ENCODE results near the gene CDKN3.
"Not testable (repeated sequence)": the region's sequence is repeated elsewhere in the genome, so short reads cannot be mapped to it uniquely, and the experiment has no call there.

Gene CDKN3

GRCh38 chr14:54362089-54362504, 34.7 kb upstream of the CDKN3 start:
- no peak for DNase-seq
- TF ChIP-seq POLR2A (IDR thresholded peaks at IDR 0.05; ENCODE audit: low read length): no peak
- no peak for TF ChIP-seq GATA1 (IDR thresholded peaks at IDR 0.05; ENCODE audit: low read depth, low read length)

- TF ChIP-seq POLR2A (IDR thresholded peaks at IDR 0.05; ENCODE audit: low read length) (no peak), GATA1 (IDR thresholded peaks at IDR 0.05; ENCODE audit: low read depth, low read length) (no peak)
- no peak for DNase-seq
Observed at GRCh38 chr14:54362759-54363437, 33.9 kb upstream of the CDKN3 start.

GRCh38 chr14:54364555-54365415, 32.0 kb upstream of the CDKN3 start:
- TF ChIP-seq POLR2A (IDR thresholded peaks at IDR 0.05; ENCODE audit: low read length) (no peak), GATA1 (IDR thresholded peaks at IDR 0.05; ENCODE audit: low read depth, low read length) (no peak)
- DNase-seq: no peak

- no peak for TF ChIP-seq GATA1 (IDR thresholded peaks at IDR 0.05; ENCODE audit: low read depth, low read length)
- no peak for TF ChIP-seq POLR2A (IDR thresholded peaks at IDR 0.05; ENCODE audit: low read length)
Observed at GRCh38 chr14:54366736-54367735, 29.8 kb upstream of the CDKN3 start.

GRCh38 chr14:54368291-54368690, 28.5 kb upstream of the CDKN3 start:
- DNase-seq: no peak

More at GRCh38 chr14:54366736-54367735, 29.8 kb upstream of the CDKN3 start:
- DNase-seq: peak; percentile 36 to 39

GRCh38 chr14:54369343-54369742, 27.5 kb upstream of the CDKN3 start:
- no peak for DNase-seq
- TF ChIP-seq POLR2A (IDR thresholded peaks at IDR 0.05; ENCODE audit: low read length) (no peak), GATA1 (IDR thresholded peaks at IDR 0.05; ENCODE audit: low read depth, low read length) (no peak)

More at GRCh38 chr14:54368291-54368690, 28.5 kb upstream of the CDKN3 start:
- TF ChIP-seq GATA1 (IDR thresholded peaks at IDR 0.05; ENCODE audit: low read depth, low read length): no peak
- TF ChIP-seq POLR2A (IDR thresholded peaks at IDR 0.05; ENCODE audit: low read length): no peak

- TF ChIP-seq POLR2A (IDR thresholded peaks at IDR 0.05; ENCODE audit: low read length) (no peak), GATA1 (IDR thresholded peaks at IDR 0.05; ENCODE audit: low read depth, low read length) (no peak)
Observed at GRCh38 chr14:54370323-54371198, 26.2 kb upstream of the CDKN3 start.

GRCh38 chr14:54374117-54374884, 22.5 kb upstream of the CDKN3 start:
- no peak for DNase-seq
- TF ChIP-seq GATA1 (IDR thresholded peaks at IDR 0.05; ENCODE audit: low read depth, low read length) (no peak), POLR2A (IDR thresholded peaks at IDR 0.05; ENCODE audit: low read length) (no peak)

More at GRCh38 chr14:54370323-54371198, 26.2 kb upstream of the CDKN3 start:
- no peak for DNase-seq

GRCh38 chr14:54377501-54377900, 19.3 kb upstream of the CDKN3 start:
- TF ChIP-seq GATA1 (IDR thresholded peaks at IDR 0.05; ENCODE audit: low read depth, low read length) (no peak), POLR2A (IDR thresholded peaks at IDR 0.05; ENCODE audit: low read length) (no peak)
- no peak for DNase-seq

GRCh38 chr14:54378893-54379292, 17.9 kb upstream of the CDKN3 start:
- not testable (repeated sequence) for DNase-seq

GRCh38 chr14:54380558-54380957, 16.2 kb upstream of the CDKN3 start:
- DNase-seq: not testable (repeated sequence)

GRCh38 chr14:54381821-54382220, 15.0 kb upstream of the CDKN3 start:
- DNase-seq: no peak
- TF ChIP-seq GATA1 (IDR thresholded peaks at IDR 0.05; ENCODE audit: low read depth, low read length) (no peak), POLR2A (IDR thresholded peaks at IDR 0.05; ENCODE audit: low read length) (no peak)
